Right cardiac atrium (tissue), 5 donors: ENCODE measurements around the gene CACNA1I. TPM values are rescaled to one million over a fixed set of nuclear protein-coding genes. Genes with fewer than 3 reads are reported as not detected.
A peak's percentile ranks its signal among the peaks of the same experiment; 100 is the strongest.
"Not testable (repeated sequence)": the region's sequence is repeated elsewhere in the genome, so short reads cannot be mapped to it uniquely, and the experiment has no call there.

ENCODE experiments used
- ATAC-seq, 2 donors: fragments of 200-7000 bp; cut with Tn5 transposase; one replicate each; pipeline versions ENCODE4 v1.8.0 to v1.9.1; 2020; ENCODE audit warnings: moderate library complexity in 2 of 2, mild to moderate bottlenecking in 1 of 2
- DNase-seq, 3 donors: peaks; one replicate each; pipeline ENCODE4 v3.0.0-alpha.2; 2020
- H3K27ac ChIP-seq: one replicate; pipeline ENCODE4 v1.5.1; 2013; ENCODE audit warnings: mild to moderate bottlenecking, low read length, control low read depth, moderate library complexity
- H3K27me3 ChIP-seq: one replicate; pipeline ENCODE4 v1.6.1; 2013; ENCODE audit not compliant: control insufficient read depth, insufficient read depth
- H3K4me1 ChIP-seq: one replicate; pipeline ENCODE4 v1.6.1; 2013; ENCODE audit warnings: low read length; ENCODE audit not compliant: control insufficient read depth, insufficient read depth
- H3K4me3 ChIP-seq: one replicate; pipeline ENCODE4 v1.5.1; 2013; ENCODE audit warnings: low read length, control low read depth
- H3K9me3 ChIP-seq: one replicate; pipeline ENCODE4 v1.6.1; 2013; ENCODE audit warnings: low read length; ENCODE audit not compliant: control insufficient read depth
- WGBS: extraction: QIAGEN DNeasy Blood & Tissue Kit; methylation state at CpG from one replicate; pipeline ENCODE4 v1.1.7; 2013; 5-methylcytosine and 5-hydroxymethylcytosine counted together
- intact Hi-C, 4 donors: fragments of 100-400 bp; cut with DNase I; formaldehyde crosslinking; loops; one replicate each; pipeline versions ENCODE4 v1.11.0 to v1.14.0; 2022 to 2023
- long read RNA-seq, 4 donors: library from polyadenylated mRNA; unstranded; transcript quantifications; one replicate each; pipeline ENCODE4 v2.0.0, GENCODE V29; 2020 to 2021
- polyA plus RNA-seq: library from polyadenylated mRNA; stranded (reverse); fragments of 200-250 nt; gene quantifications from one replicate; pipeline ENCODE4 v1.2.3, GENCODE V29; 2013
- total RNA-seq, 4 donors: library from RNA; stranded (reverse); fragmentation: NEBNext Ultra II Directional; extraction: Animal tissue kit (Norgen Biotek cat#: 25700); gene quantifications; one replicate each; pipeline ENCODE4 v1.2.1, GENCODE V29; 2021
- donor health status: healthy with polysubstance abuse.
- donor health status: DM: no; HTN: yes; CAD: no.
- donor health status: DM: no; HTN: no; CAD: no.
- donor health status: DM: no; HTN: yes; CAD: no; lungs with severe emphysema.
- donor health status: DM: yes; HTN: yes; CAD: no.

The CACNA1I gene
- total RNA-seq: under 1 TPM in 1 of 4 donors, not detected in 3; 0.06 TPM
- polyA plus RNA-seq: 0.07 TPM
- long read RNA-seq, donor 1: 0 reads
- long read RNA-seq, donor 2: 0 reads
- long read RNA-seq, donor 3: 0 reads
- long read RNA-seq, donor 4: 0 reads

GRCh38 chr22:39570665-39571064 is at the start of gene CACNA1I:
CACNA1I (plus strand) TSS chr22:39570753; CDS start chr22:39570753, 0 bp downstream.
- no peaks in the 10 kb centered on the region for H3K27me3 ChIP-seq
- H3K4me3 ChIP-seq: no peak within 1 kb of the TSS
- H3K4me1 ChIP-seq: no peaks in the 10 kb centered on the region
- no peak within 1 kb of the TSS for H3K27ac ChIP-seq
- intact Hi-C loops: no loop called here
- no peak for DNase-seq
- H3K9me3 ChIP-seq: no peaks in the 10 kb centered on the region
- WGBS: 77% methylated on average over 14 of the region's 14 CpGs
- no peak for ATAC-seq

- Histone ChIP-seq H3K4me3 (peak overlapping the region; percentile 91), H3K27ac (peak overlapping the region; percentile 70)
- H3K9me3 ChIP-seq, H3K4me1 ChIP-seq, ATAC-seq, H3K27me3 ChIP-seq: not testable (repeated sequence)
- peak in 1 of 3 donors; percentile 41 for DNase-seq
- intact Hi-C loops: loop anchor here in 2 of 4 donors (5.0 to 10.0 kb wide), 3 partner anchors 116 to 204 kb away; partner anchors contain the start of genes RPL3 (in 1 of the 2) and SYNGR1 (in 1 of the 2)
- 2% methylated on average over 28 of the region's 28 CpGs for WGBS
These were observed 49.3 kb upstream of the CACNA1I start for GRCh38 chr22:39521106-39521885.

DNA sequence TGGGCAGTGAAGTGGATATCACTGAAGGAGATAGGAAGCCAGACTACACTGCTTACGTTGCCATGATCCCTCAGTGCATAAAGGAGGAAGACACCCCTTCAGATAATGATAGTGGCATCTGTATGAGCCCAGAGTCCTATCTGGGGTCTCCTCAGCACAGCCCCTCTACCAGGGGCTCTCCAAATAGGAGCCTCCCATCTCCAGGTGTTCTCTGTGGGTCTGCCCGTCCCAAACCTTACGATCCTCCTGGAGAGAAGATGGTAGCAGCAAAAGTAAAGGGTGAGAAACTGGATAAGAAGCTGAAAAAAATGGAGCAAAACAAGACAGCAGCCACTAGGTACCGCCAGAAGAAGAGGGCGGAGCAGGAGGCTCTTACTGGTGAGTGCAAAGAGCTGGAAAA is 48.5 kb upstream of the CACNA1I start:
- not testable (repeated sequence) for H3K27ac ChIP-seq, ATAC-seq, H3K27me3 ChIP-seq, H3K9me3 ChIP-seq, H3K4me1 ChIP-seq, DNase-seq
- peak overlapping the region; percentile 91 for H3K4me3 ChIP-seq
- WGBS: 15% methylated on average over 5 of the region's 5 CpGs
- intact Hi-C loops: loop anchor here in 2 of 4 donors (5.0 to 10.0 kb wide), 3 partner anchors 117 to 205 kb away; partner anchors contain the start of genes RPL3 (in 1 of the 2) and SYNGR1 (in 1 of the 2)

- Histone ChIP-seq H3K4me3 (peak overlapping the region; percentile 91), H3K27me3 (no peaks in the 10 kb centered on the region), H3K9me3 (no peaks in the 10 kb centered on the region), H3K4me1 (peaks cover 8% of the 10 kb centered on the region), H3K27ac (peak overlapping the region; percentile 60)
- DNase-seq (no peak), ATAC-seq (peak in 1 of 2 donors; percentile 2)
- WGBS: 12% methylated on average over 14 of the region's 14 CpGs
- intact Hi-C loops: loop anchor here in 2 of 4 donors (5.0 to 10.0 kb wide), 3 partner anchors 118 to 205 kb away; partner anchors contain the start of genes RPL3 (in 1 of the 2) and SYNGR1 (in 1 of the 2)
These were observed 47.8 kb upstream of the CACNA1I start for GRCh38 chr22:39522567-39523300.

GRCh38 chr22:39524089-39524752 is 46.3 kb upstream of the CACNA1I start:
- 70% methylated on average over 13 of the region's 13 CpGs for WGBS
- H3K27me3 ChIP-seq: no peaks in the 10 kb centered on the region
- H3K27ac ChIP-seq: no peak overlapping the region
- no peak overlapping the region for H3K4me3 ChIP-seq
- H3K4me1 ChIP-seq: peaks cover 5% of the 10 kb centered on the region
- H3K9me3 ChIP-seq: no peaks in the 10 kb centered on the region
- intact Hi-C loops: loop anchor here in 2 of 4 donors (5.0 to 10.0 kb wide), 3 partner anchors 119 to 207 kb away; partner anchors contain the start of genes RPL3 (in 1 of the 2) and SYNGR1 (in 1 of the 2)
- ATAC-seq: no peak
- no peak for DNase-seq

- ATAC-seq (no peak), DNase-seq (peak in 1 of 3 donors; percentile 57)
- Histone ChIP-seq H3K27ac (peak overlapping the region; percentile 13), H3K4me1 (peaks cover 8% of the 10 kb centered on the region), H3K4me3 (no peak overlapping the region), H3K27me3 (no peaks in the 10 kb centered on the region), H3K9me3 (no peaks in the 10 kb centered on the region)
- intact Hi-C loops: loop anchor here (5.0 to 10.0 kb wide), 4 partner anchors 33 to 208 kb away; partner anchors contain the start of genes RPL3 (in 2 of the 4) and SYNGR1 (in 1 of the 4)
- 67% methylated on average over 10 of the region's 10 CpGs for WGBS
These were observed 45.5 kb upstream of the CACNA1I start for GRCh38 chr22:39524753-39525657.

GRCh38 chr22:39525658-39525975 is 44.9 kb upstream of the CACNA1I start:
- no peak overlapping the region for H3K4me3 ChIP-seq
- no peak for DNase-seq
- H3K27ac ChIP-seq: peak overlapping the region; percentile 13
- H3K4me1 ChIP-seq: peaks cover 8% of the 10 kb centered on the region
- H3K9me3 ChIP-seq: no peaks in the 10 kb centered on the region
- 64% methylated on average over 4 of the region's 4 CpGs for WGBS
- ATAC-seq: no peak
- no peaks in the 10 kb centered on the region for H3K27me3 ChIP-seq
- intact Hi-C loops: loop anchor here (5.0 to 10.0 kb wide), 4 partner anchors 33 to 208 kb away; partner anchors contain the start of genes RPL3 (in 1 of the 4) and SYNGR1 (in 1 of the 4)

- no peak for ATAC-seq
- Histone ChIP-seq H3K27ac (no peak overlapping the region), H3K27me3 (no peaks in the 10 kb centered on the region), H3K9me3 (no peaks in the 10 kb centered on the region), H3K4me1 (peaks cover 11% of the 10 kb centered on the region), H3K4me3 (no peak overlapping the region)
- DNase-seq: no peak
- WGBS: 68% methylated on average over 4 of the region's 4 CpGs
- intact Hi-C loops: loop anchor here (5.0 to 10.0 kb wide), 4 partner anchors 34 to 209 kb away; partner anchors contain the start of genes RPL3 (in 1 of the 4) and SYNGR1 (in 1 of the 4)
These were observed 43.8 kb upstream of the CACNA1I start for GRCh38 chr22:39526736-39527171.

DNA sequence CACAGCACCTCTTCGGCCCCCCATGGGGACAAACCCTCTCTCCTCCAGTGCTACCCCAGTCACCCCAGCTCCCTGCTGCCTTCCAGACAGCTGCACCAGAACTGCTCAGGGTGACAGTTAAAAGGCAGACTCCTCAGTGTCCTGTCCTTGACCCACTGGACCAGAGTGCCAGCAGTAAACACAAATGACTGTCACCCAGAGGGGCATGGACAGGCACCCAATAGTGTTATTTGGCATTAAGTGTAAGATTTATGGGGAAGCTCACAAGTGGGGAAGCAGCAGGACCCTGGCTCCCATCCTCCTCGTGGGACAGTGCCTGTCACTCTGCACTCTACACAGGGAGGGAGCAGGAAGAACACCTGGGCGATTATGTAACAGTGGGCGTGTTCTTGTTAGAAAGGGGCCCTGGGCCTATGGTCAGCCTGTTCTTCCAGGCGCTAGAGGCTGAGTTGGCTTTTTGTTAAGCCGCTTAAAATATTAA is 43.0 kb upstream of the CACNA1I start:
- intact Hi-C loops: loop anchor here (5.0 to 10.0 kb wide), 4 partner anchors 35 to 210 kb away; partner anchors contain the start of genes RPL3 (in 1 of the 4) and SYNGR1 (in 1 of the 4)
- no peak for ATAC-seq
- DNase-seq: no peak
- Histone ChIP-seq H3K4me3 (no peak overlapping the region), H3K9me3 (no peaks in the 10 kb centered on the region), H3K27me3 (no peaks in the 10 kb centered on the region), H3K27ac (no peak overlapping the region), H3K4me1 (peaks cover 11% of the 10 kb centered on the region)
- WGBS: 63% methylated on average over 6 of the region's 6 CpGs
